ENCODE measurements around the gene POLL. TPM values are rescaled to one million over a fixed set of nuclear protein-coding genes. Genes with fewer than 3 reads are reported as not detected.

Gene POLL
- total RNA-seq, 1 experiment from 2014 or later: 51.3 TPM

DNA sequence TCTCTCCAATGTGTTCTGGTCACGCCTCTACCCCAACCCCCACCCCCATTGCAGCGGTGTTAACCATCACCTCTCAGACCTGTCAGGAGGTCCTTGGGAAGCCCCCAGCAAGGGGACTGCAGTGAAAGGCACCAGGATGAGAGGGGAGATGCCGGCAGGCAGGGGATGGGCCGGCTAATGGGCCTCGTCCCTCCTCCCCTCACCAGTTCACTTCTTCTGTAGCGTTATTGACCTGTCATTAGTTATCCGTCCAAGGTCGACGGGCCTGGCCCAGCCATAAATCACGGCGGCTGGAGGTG lies 18.8 kb downstream of the POLL start:
- no peak overlapping the region; the same call in 1 of the 2 replicates for H3K27ac ChIP-seq (ENCODE audit: low read depth, low read length)
- no TSS peak for BruUV-seq (replicated peaks)
- no peaks in the 10 kb centered on the region; the same call in 1 of the 2 replicates for H3K27me3 ChIP-seq (ENCODE audit: insufficient read depth, low read length)
- no peaks in the 10 kb centered on the region for H3K79me2 ChIP-seq (ENCODE audit: insufficient read depth, low read length)
- no peak for TF ChIP-seq SRF (IDR thresholded peaks at IDR 0.05; ENCODE audit: low read depth)
- TF ChIP-seq, protein P1, sequence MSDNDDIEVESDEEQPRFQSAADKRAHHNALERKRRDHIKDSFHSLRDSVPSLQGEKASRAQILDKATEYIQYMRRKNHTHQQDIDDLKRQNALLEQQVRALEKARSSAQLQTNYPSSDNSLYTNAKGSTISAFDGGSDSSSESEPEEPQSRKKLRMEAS (IDR thresholded peaks at IDR 0.05): no peak
- TF ChIP-seq TCF7L2 (IDR thresholded peaks at IDR 0.05; ENCODE audit: borderline replicate concordance, extremely low read depth, insufficient read depth, insufficient read length): no peak
- TF ChIP-seq, protein P2, sequence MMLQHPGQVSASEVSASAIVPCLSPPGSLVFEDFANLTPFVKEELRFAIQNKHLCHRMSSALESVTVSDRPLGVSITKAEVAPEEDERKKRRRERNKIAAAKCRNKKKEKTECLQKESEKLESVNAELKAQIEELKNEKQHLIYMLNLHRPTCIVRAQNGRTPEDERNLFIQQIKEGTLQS (IDR thresholded peaks at IDR 0.05): no peak
- TF ChIP-seq CEBPB (IDR thresholded peaks at IDR 0.05; ENCODE audit: low read depth): no peak
- H3K4me1 ChIP-seq (ENCODE audit: control insufficient read depth in 1 of 2, insufficient read depth in 2 of 2, low read length in 2 of 2): peaks cover 11 to 22% of the 10 kb centered on the region in 2 experiments
- no peaks in the 10 kb centered on the region for H3K9me3 ChIP-seq (ENCODE audit: control insufficient read depth in 1 of 2, insufficient read depth in 1 of 2, low read depth in 1 of 2, low read length in 2 of 2)
- no peaks in the 10 kb centered on the region for H4K20me1 ChIP-seq (ENCODE audit: insufficient read depth)
- peak overlapping the region in 1 of 2 experiments; percentile 62; a peak in 1 of 4 replicates for H3K4me3 ChIP-seq (replicated peaks in 1 of 2; ENCODE audit: low read depth in 1 of 2, low read length in 2 of 2)
- ChIA-PET RAD21 (ENCODE audit: low non-redundant PET in 1 of 2, low total read pairs in 2 of 2, uncharacterized antibody in 2 of 2, unreplicated experiment in 2 of 2) (interaction anchor here (0.6 to 3.7 kb wide), 6 partner anchors 19 to 474 kb away, joined by 3 to 31 read pairs (median 6); partner anchors contain the start of genes DPCD (in 1 of the 2) and POLL (in 1 of the 2)), CTCF (interaction anchor here (0.6 to 3.8 kb wide), 25 partner anchors 11 to 474 kb away, joined by 3 to 130 read pairs (median 7); partner anchors contain the start of genes DPCD and POLL), POLR2A (interaction anchor here (0.6 to 2.8 kb wide), 5 partner anchors 173 to 408 kb away, joined by 3 to 14 read pairs (median 3); no protein-coding TSS in a partner anchor)
- H2AFZ ChIP-seq (ENCODE audit: low read depth, low read length, poor library complexity, severe bottlenecking): no peak overlapping the region
- H3K9me2 ChIP-seq (ENCODE audit: insufficient read depth): no peaks in the 10 kb centered on the region
- ATAC-seq (no peak), DNase-seq (ENCODE audit: low read depth, low spot score) (no peak)
- H3K36me3 ChIP-seq (ENCODE audit: control insufficient read depth in 1 of 2, insufficient read depth in 2 of 2, low read length in 2 of 2): no peaks in the 10 kb centered on the region
- H3K4me2 ChIP-seq (ENCODE audit: low read length): peak overlapping the region; percentile 100
- intact Hi-C loops (cut with micrococcal nuclease): no loop called here
- no peak overlapping the region for H3K9ac ChIP-seq (ENCODE audit: low read length)

DNA sequence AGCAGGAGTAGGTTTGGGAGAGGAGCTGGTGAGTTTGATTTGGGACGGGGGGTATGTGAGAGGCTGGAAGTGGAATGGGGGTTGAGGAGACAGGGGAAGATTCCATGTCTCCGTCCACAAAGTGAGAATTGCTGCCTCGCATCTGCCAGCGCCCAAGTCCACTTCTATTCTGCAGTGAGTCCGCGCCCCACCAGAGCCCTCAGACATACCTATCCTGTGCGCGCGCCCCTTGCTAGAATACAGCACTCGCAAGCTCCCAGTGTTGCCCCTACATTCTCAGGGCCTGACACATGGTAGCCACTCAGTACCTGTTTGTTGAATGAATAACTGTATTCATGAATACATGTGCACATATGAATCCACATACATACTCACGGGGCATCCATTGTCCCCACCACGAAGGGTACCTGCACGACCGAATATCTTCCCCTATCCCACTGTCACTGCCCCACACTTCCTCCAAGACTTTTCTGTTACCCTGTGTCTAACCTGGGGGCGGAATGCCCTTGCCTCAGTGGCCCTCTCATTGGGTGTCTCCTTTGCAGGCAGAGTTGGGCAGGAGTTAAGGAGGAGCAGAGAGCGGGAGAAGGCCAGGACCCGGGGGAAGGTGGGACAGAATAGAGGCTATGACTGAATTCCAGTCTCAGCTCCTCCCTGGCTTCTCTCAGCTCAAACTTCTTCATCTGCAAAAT lies 19.9 kb downstream of the POLL start:
- no peaks in the 10 kb centered on the region for H4K20me1 ChIP-seq (ENCODE audit: insufficient read depth)
- peaks cover 11 to 22% of the 10 kb centered on the region in 2 experiments for H3K4me1 ChIP-seq (ENCODE audit: control insufficient read depth in 1 of 2, insufficient read depth in 2 of 2, low read length in 2 of 2)
- intact Hi-C loops (cut with micrococcal nuclease): no loop called here
- RAD21 ChIA-PET (ENCODE audit: low non-redundant PET in 1 of 2, low total read pairs in 2 of 2, uncharacterized antibody in 2 of 2, unreplicated experiment in 2 of 2): interaction anchor here (2.9 to 3.7 kb wide), 1 partner anchor 354 kb away, joined by 26 to 31 read pairs; no protein-coding TSS in a partner anchor
- no peak overlapping the region for H3K27ac ChIP-seq (ENCODE audit: low read depth, low read length)
- ATAC-seq (no peak), DNase-seq (ENCODE audit: low read depth, low spot score) (no peak)
- H3K9ac ChIP-seq (ENCODE audit: low read length): no peak overlapping the region
- H3K9me3 ChIP-seq (ENCODE audit: control insufficient read depth in 1 of 2, insufficient read depth in 1 of 2, low read depth in 1 of 2, low read length in 2 of 2): no peaks in the 10 kb centered on the region
- no peaks in the 10 kb centered on the region for H3K9me2 ChIP-seq (ENCODE audit: insufficient read depth)
- no peak overlapping the region for H3K4me3 ChIP-seq (replicated peaks in 1 of 2; ENCODE audit: low read depth in 1 of 2, low read length in 2 of 2)
- no peaks in the 10 kb centered on the region for H3K36me3 ChIP-seq (ENCODE audit: control insufficient read depth in 1 of 2, insufficient read depth in 2 of 2, low read length in 2 of 2)
- H3K79me2 ChIP-seq (ENCODE audit: insufficient read depth, low read length): no peaks in the 10 kb centered on the region
- POLR2A ChIA-PET: no interaction called here
- CTCF ChIA-PET: interaction anchor here (1.0 to 3.2 kb wide), 4 partner anchors 124 to 354 kb away, joined by 3 to 51 read pairs (median 8); no protein-coding TSS in a partner anchor
- H3K4me2 ChIP-seq (ENCODE audit: low read length): no peak overlapping the region
- H2AFZ ChIP-seq (ENCODE audit: low read depth, low read length, poor library complexity, severe bottlenecking): no peak overlapping the region
- TF ChIP-seq CEBPB (IDR thresholded peaks at IDR 0.05; ENCODE audit: low read depth) (no peak), ZFX (IDR thresholded peaks at IDR 0.05) (no peak), POLR2AphosphoS5 (IDR thresholded peaks at IDR 0.05; ENCODE audit: low read depth, low read length) (no peak), EZH2phosphoT487 (IDR thresholded peaks at IDR 0.05; ENCODE audit: borderline replicate concordance) (no peak), EGR1 (IDR thresholded peaks at IDR 0.05; ENCODE audit: low read depth) (no peak)
- H3K27me3 ChIP-seq (ENCODE audit: insufficient read depth, low read length): no peaks in the 10 kb centered on the region; the same call in 1 of the 2 replicates
- BruUV-seq (replicated peaks): no TSS peak
